ENCODE results near the gene MRPS12.
A peak's percentile ranks its signal among the peaks of the same experiment; 100 is the strongest.
"Not testable (repeated sequence)": the region's sequence is repeated elsewhere in the genome, so short reads cannot be mapped to it uniquely, and the experiment has no call there.

MRPS12 gene

DNA sequence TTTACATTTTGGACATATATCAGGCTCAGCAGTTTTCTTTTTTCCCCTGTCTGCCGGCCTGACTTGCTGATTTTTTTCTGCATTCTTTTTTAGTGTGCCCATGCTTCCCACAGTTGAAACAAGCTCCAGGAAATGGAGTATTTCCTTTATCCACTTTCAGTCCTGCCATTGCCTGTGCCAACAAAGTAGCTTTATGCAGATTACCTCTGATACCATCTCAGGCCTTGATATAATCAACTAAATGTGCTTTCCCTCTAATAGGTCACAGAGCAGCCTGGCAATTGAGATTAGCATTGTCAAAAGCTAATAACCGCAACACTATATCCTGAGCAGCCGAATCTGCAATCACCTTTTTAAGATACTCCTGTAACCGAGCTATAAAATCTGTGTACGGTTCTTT is 9.2 kb downstream of the MRPS12 start:
- DNase-seq (ENCODE audit: low read depth in 2 of 2): no peak

DNA sequence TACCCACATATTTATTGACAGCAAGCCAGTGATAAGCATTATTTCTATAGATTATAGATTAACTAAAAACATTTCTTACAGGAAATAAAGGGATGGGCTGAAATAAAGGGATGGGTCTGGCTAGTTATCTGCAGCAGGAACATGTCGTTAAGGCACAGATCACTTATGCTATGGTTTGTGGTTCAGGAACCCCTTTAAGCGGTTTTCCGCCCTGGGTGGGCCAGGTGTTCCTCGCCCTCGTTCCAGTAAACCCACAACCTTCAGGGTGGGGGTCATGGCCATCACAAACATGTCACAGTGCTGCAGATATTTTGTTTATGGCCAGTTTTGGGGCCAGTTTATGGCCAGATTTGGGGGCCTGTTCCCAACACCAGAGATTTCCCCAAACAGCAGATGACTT is 10.7 kb downstream of the MRPS12 start:
- not testable (repeated sequence) for DNase-seq (ENCODE audit: low read depth in 2 of 2)

DNA sequence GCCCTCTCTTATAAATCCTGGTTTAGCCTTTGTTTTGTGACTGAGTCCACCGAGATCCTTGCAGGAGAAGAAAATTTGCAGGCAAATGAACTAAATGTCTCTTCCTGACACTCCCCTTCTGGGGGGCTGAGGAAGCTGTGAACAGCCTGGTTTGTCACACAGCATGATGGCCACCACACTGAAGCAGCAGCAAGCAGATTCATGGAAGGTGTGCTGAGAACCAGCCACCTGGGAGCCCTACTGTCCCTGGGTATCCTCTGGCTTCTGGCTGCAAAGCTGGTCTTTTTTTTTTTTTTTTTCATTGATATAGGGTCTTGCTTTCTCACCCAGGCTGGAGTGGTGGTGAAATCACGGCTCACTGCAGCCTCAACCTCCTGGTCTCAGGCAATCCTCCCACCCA is 11.2 kb downstream of the MRPS12 start:
- no peak for DNase-seq (ENCODE audit: low read depth in 2 of 2)

DNA sequence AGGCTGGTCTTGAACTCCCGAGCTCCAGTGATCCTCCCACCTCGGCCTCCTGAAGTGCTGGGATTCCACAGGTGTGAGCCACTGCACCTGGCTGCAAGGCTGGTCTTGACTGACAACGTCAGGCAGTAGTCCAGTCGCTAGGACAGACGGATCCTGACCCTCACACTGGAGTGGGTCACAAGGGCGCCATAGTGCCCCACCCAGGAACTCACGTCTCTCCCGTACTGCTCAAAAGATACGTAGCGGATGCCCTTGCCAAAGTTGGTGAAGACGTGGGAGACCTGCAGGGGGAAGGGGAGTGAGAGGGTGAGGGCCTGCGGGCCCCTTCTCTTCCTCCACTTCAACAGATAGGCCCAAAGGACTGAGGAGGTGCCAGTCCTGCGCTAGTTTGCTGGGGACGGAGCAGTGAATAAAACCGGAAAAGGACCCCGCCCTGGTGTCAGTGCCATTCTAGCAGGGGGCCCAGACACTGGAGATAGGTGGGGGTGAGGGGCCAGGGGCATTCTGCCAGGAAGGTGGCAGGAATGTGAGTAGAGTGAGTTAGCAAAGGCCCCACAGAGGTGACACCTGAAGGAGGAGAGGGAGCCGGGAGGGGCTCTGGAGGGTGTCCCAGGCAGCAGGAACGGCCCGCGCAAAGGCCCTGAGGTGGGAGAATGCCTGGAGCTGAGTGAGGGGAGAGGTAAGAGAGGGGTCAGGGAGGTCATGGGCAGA is 11.9 kb downstream of the MRPS12 start:
- no peak for DNase-seq (ENCODE audit: low read depth in 2 of 2)

DNA sequence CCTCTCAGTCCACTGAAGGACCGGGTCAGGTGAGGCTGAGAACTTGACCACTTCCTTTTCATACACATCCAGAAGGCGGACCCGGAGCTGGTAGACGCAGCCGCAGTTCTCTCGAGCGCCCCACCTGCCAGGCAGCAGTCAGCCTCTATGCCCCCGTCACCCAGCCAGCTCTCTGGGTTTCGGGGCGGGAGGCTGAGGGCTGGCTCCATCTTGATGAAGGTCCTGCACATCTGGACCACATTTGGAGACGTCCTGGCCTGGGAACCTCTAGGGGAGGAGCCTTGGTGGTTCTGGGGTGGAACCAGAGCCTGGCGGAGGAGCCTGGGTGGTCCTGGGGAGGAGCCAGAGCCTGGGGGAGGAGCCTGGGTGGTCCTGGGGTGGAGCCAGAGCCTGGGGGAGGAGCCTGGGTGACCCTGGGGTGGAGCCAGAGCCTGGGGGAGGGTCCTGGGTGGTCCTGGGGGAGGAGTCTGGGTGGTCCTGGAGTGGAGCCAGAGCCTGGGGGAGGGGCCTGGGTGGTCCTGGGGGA is 14.3 kb downstream of the MRPS12 start:
- no peak for DNase-seq (ENCODE audit: low read depth in 2 of 2)

DNA sequence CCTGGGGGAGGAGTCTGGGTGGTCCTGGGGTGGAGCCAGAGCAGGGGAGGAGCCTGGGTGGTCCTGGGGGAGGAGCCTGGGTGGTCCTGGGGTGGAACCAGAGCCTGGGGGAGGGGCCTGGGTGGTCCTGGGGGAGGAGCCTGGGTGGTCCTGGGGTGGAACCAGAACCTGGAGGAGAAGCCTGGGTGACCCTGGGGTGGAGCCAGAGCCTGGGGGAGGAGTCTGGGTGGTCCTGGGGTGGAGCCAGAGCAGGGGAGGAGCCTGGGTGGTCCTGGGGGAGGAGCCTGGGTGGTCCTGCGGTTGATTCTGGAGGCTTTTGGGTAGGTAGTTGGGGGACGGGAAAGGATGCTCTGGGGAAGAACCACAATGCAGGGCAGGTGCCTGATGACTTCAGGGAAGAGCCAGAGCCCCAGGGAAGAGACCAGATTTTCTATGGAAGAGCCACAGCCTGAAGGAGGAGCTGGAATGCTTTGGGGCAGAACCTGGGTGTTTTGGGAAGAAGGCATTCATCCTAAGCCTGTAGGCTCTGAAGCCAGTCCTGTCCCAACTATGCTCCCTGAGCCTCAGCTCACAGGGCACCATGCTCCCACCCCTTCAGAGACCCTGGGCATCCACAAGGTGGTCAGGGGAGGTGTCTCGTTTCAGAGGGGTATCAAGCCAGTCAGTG is 15.0 kb downstream of the MRPS12 start:
- no peak for DNase-seq (ENCODE audit: low read depth in 2 of 2)

DNA sequence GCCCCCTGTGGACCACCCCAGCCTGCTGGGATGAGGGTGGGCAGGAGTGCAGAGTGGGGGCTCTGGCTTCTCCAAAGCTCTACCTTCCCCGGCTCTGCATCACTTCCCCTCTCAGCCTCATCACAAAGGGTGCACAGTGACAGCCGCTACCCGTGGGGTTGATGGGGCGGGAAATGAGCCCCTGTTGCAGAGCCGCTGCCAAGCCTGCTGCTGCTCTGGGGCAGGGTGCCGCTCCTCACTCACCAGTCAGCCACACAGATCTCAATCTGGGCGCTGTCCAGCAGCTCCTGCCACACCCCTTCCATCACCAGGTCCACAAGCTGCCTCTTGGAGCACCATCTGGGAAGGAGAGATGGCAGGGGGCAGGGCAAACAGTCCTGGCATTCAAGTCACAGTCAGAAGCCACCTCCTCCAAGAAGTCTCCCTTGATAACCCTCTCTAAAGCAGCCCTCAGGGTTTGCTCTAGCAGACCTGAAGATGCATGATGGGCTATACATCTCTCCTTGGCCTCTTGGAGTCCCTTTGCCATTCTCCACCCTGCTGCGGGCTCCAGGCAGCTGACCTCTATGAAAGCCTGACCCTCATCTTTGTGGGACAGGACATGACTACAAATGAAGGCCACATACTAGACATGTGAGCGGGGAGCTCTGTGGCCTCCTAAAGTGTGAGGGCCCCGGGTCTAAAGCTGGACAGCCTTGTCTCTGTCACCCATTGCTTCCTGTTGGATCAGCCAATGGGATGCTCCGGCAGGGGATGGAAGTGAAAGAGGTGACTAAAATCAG is 15.7 kb downstream of the MRPS12 start:
- DNase-seq (ENCODE audit: low read depth in 2 of 2): no peak

DNA sequence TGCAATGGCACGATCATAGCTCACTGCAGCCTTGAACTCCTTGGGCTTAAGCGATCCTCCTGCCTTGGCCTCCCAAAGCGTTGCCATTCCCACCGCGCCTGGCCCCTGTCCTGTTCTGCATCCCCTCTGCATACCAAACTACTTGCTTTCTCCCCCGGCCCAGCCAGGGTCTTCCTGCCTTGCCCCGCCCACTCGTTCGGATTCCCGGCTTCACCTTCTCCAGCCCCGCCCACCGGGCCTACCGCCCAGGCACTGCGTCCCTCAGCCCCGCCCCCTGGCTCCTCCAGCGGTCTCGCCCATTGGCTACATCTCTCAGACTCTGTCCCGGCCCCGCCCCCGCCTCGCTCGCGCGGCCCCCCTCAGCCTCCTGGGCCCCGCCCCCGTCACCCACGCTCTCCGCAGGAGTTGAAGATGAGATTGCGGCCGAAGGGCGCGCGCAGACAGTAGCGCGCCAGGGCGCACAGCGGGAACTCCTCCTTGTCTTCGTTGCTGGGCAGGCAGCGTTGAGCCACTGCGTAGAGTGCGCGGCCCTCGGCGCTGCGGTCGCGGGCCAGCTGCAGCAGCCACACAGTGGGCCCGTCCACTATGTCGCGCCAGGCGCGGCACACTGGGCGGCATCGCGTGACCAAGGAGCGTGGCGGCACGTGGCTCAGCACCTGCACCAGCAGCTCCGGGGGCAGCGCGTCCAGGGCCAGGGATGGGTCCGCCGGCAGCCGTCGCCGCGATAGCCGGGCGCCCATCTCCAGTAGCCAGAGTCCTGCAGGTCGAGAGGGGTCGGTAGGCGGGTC is 19.0 kb downstream of the MRPS12 start:
- DNase-seq (ENCODE audit: low read depth in 2 of 2): peak; percentile 62 to 63

DNA sequence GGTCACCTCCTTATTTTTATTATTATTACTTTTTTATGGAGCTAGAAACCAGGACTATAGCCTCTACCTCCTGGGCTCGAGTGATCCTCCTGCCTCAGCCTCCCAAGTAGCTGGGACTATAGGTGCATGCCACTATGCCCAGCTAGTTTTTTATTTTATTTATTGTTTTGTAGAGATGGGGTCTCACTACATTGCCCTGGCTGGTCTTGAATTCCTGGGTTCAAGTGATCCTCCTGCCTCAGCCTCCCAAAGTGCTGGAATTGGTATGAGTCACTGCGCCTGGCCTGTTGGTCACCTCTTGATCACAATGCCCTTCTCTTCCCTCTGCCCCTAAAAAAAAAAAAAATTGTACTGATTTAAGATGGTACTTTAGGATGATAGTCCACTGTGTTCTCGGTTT is 20.4 kb downstream of the MRPS12 start:
- DNase-seq (ENCODE audit: low read depth in 2 of 2): no peak

DNA sequence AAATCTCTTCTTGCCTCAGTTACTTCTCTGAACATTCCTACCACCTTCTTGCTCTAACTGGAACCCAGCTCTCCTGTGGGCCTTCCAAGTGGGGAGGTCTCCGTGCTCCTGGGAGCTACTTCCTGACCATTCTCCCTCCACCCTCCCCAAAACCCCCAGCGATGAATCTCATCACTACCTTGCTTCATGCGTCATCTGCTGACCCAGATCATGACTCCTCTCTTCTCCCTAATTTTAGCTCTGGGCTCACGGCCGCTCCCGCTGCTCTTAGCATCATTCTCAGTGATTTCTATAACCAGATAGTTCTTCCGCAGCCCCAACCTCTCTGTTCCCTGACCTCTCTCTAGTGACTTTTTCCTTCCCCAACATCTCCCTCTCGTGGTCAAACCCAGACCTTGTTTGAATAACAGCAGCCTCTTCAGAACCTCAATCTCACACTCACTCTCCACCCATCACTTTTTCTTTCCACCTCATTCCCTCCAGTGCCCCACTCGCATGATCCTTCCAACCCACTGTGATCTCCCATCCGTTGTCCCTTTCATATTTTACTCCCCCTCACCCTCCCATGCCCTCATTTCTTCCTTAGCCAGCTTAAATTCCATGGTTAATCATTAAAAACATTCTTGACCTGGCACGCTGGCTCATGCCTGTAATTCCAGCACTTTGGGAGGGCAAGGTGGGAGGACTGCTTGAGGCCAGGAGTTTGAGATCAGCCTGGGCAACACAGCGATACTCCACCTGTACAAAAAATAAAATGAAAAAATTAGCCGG is 21.8 kb downstream of the MRPS12 start:
- DNase-seq (ENCODE audit: low read depth in 2 of 2): no peak

DNA sequence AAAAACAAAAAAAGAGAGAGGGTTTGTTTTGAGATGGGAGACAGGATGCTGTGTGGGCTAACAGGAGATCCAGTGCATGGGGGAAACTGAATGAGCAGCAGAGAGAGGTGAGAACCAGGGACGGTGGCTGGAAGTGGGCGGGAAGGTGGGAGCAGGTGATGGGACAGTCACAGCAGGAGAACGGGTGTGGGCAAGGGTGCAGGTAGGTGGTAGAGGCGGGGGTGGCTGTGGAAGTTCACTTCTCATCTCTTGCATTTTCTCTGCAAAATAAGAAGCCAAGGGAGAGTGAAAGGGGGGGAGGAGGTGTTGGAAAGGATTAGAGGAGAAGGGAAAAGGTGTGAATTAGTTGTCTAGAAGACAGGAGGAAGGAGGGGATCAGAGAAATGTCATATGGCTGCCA is 22.9 kb downstream of the MRPS12 start:
- no peak for DNase-seq (ENCODE audit: low read depth in 2 of 2)

DNA sequence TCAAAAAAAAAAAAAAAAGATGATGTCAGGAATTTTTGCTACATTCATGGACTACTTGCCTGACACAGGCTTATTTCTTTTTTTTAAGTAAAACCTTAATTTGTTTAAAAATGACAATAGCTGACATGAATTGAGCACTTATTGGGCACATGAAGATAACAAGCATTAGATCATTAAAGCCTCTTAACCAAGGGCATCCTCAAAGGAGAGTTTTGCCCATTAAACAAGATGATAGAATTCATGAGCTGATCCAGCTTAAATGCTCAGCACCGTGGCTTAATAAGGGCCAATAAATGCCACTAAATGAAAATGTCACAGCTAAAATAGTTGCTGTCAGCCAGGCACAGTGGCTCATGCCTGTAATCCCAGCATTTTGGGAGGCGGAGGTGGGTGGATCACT is 25.5 kb downstream of the MRPS12 start:
- DNase-seq (ENCODE audit: low read depth in 2 of 2): no peak

DNA sequence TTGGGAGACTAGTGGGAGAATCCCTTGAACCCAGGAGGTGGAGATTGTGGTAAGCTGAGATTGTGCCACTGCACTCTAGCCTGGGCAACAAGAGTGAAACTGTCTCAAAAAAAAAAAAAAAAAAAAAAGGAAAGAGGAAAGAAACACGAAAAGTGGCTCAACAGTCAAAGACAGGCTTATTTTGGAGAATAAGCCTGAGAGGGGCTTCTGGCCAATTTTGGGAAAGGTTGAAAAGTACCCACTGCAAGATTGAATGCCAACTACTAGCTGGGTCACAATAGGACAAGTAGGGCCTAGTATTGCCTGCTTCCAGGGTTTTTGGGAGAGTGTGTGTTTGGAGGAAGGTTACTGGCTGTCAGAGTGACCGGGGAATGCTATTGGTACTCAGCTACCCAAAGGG is 27.6 kb downstream of the MRPS12 start:
- no peak for DNase-seq (ENCODE audit: low read depth in 2 of 2)

DNA sequence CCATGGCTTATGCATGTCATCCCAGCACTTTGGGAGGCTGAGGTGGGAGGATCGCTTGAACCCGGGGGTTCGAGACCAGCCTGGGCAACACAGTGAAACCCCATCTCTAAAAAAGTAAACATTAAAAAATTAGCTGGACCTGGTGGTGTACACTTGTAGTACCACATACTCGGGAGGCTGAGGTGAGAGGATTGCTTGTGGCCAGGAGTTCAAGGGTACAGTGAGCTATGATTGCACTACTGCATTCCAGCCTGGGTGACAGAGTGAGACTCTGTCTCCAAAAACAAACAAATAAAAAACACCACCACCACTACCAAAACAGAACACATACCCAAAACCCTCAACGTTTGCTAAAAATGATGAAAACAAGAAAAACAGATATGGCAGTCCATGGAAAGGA is 28.9 kb downstream of the MRPS12 start:
- DNase-seq (ENCODE audit: low read depth in 2 of 2): no peak

DNA sequence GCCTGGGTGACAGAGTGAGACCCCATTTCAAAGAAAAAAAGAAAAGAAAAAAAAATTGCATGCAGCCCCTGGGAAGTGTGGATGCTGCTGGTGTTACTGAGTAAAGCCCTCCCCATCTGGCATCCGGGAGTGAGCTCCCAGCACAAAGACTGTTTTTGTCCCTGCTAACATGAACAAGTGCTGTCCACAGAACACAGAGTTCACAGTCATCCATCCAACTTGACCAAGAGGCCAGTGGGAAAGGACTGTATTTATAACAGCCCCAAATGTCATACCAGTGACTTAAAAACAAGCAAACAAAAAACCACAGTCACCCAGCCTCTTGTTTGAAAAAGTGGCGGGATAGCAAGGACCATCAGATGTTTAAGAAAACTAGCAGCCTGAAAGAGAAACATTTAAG is 34.0 kb downstream of the MRPS12 start:
- no peak for DNase-seq (ENCODE audit: low read depth in 2 of 2)

DNA sequence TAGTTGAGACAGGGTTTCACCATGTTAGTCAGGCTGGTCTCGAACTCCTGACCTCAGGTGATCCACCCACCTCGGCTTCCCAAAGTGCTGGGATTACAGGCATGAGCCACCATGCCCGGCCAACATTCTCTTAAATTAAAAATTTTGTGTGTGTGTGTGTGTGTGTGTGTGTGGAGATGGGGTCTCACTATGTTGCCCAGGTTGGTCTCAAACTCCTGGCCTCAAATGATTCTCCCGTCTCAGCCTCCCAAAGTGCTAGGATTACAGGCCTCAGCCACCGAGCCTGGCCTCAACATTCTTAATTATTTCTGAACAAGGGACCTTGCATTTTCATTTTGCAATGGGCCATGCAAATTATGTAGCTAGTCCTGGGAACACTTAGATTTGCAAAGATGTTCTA is 35.4 kb downstream of the MRPS12 start:
- DNase-seq (ENCODE audit: low read depth in 2 of 2): not testable (repeated sequence)

DNA sequence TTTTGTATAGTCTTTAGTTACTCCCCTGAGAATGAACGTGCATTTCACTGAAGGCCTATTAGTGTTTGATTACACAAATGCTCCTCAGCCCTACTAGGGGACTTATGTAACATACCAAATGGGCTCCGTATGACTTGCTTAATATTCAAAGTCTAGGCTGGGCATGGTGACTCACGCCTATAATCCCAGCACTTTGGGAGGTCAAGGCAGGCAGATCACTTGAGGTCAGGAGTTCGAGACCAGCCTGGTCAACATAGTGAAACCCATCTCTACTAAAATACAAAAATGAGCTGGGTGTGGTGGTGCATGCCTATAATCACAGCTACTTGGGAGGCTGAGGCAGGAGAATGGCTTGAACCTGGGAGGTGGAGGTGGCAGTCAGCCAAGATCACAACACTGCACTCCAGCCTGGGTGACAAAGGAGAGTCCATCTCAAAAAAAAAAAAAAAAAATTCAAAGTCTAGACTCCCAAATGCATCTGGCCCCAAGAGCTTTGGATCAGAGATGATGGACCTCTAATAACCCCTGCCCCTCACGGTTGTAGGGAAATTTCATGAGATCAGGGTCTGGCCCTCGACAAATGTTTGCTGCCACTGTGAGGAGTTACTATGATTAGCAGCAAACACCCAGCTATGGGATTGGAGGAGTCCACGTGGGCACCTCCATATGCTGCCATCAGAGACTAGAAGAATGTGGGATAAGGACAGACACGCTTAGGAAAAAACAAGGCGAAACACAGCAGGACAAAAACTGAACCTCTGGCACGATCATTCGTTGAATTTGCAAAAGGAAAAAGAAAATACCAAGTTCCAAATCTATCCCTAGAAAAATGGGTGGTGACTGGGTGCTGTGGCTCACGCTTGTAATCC is 40.2 kb downstream of the MRPS12 start:
- DNase-seq (ENCODE audit: low read depth in 2 of 2): no peak

DNA sequence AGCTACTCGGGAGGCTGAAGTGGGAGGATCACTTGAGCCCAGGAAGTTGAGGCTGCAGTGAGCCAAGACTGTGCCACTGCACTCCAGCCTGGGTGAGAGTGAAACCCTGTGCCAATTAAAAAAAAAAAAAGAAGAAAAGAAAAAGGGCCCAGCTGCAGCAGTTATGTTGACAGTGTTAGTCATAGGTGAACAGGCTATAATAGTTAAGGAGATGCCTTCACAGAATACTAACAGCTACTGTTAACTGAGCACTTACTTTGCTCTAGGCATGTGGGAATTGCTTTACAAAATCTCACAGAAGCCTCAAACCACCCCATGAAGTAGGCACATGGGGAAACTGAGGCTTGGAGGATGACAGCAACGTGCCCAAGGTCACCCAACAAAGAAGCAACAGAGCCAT is 40.9 kb downstream of the MRPS12 start:
- no peak for DNase-seq (ENCODE audit: low read depth in 2 of 2)

DNA sequence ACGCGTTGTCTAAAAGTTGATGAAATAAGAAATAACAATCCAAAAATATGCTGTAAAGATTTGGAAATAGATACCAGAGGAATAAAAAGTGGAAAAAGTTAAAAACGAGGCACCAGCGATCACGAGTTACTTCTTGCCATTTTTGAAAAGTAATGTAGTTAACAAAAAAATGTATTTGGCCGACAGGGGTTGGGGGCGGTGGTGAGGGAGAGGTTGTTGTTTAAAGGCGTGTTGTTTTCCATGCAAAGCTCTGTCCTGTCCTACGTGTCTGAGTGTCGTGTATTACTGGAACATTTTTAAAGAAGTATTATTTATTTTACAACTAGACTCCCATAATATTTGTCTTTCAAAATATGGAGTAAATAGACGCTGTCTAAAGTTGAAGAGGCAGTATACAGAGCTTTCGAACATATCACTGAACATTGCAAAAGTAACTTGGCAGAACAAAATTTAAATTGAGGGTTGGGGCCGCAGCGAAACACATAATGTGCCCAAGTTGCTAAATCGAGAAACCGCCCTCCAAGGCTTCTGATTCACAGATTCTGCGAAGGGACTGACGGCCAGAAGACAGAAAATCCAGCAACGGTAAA is 44.0 kb downstream of the MRPS12 start:
- no peak for DNase-seq (ENCODE audit: low read depth in 2 of 2)
